B cell (primary cell): ENCODE data around the gene PPP5C.

Source experiments
- CTCF ChIP-seq: fragments of 200-600 bp; IDR thresholded peaks from one replicate; pipeline ENCODE4 v1.8.0; 2022; ENCODE audit warnings: antibody characterized with exemption, mild to moderate bottlenecking
- EZH2 ChIP-seq: IDR thresholded peaks from 2 replicates; pipeline ENCODE4 v1.6.1; 2012; ENCODE audit warnings: borderline replicate concordance, low read depth, mild to moderate bottlenecking, moderate library complexity, low read length; ENCODE audit not compliant: insufficient read depth, poor library complexity, severe bottlenecking

GRCh38 chr19:46402725-46403124 is 55.8 kb downstream of the PPP5C start:
- TF ChIP-seq CTCF (no peak), EZH2 (no peak)
